Cardiac fibroblast (primary cell): Measurements from ENCODE around the gene DDX51.
A peak's percentile ranks its signal among the peaks of the same experiment; 100 is the strongest.

ENCODE experiments used
- DNase-seq, 2 donors: peaks; one replicate each; pipeline versions ENCODE4 v3.0.0 to v3.0.0-alpha.2; 2010; ENCODE audit warnings: low read depth in 2 of 2
- H3K4me3 ChIP-seq, 2 donors: replicated peaks in 1 of 2; 1 replicate in 1 of 2; 2 replicates in 1 of 2; pipeline ENCODE4 v1.5.1; 2011; ENCODE audit warnings: low read depth in 2 of 2, low read length in 2 of 2, mild to moderate bottlenecking in 2 of 2, moderate library complexity in 1 of 2
- CTCF ChIP-seq: IDR thresholded peaks from one replicate; pipeline ENCODE4 v1.5.1; 2011; ENCODE audit warnings: low read depth, mild to moderate bottlenecking, low read length, inconsistent platforms

DDX51 gene

GRCh38 chr12:132146772-132147422, 2.8 kb upstream of the DDX51 start:
- DNase-seq: no peak
- H3K4me3 ChIP-seq: no peak overlapping the region
- TF ChIP-seq CTCF: no peak

- H3K4me3 ChIP-seq: no peak overlapping the region
- no peak for DNase-seq
- TF ChIP-seq CTCF: no peak
Observed at GRCh38 chr12:132146098-132146497, 2.0 kb upstream of the DDX51 start.

- peak overlapping the region; percentile 86 to 96 for H3K4me3 ChIP-seq
- DNase-seq: no peak
- no peak for TF ChIP-seq CTCF
Observed at GRCh38 chr12:132145334-132145733, 1.2 kb upstream of the DDX51 start.

DNA sequence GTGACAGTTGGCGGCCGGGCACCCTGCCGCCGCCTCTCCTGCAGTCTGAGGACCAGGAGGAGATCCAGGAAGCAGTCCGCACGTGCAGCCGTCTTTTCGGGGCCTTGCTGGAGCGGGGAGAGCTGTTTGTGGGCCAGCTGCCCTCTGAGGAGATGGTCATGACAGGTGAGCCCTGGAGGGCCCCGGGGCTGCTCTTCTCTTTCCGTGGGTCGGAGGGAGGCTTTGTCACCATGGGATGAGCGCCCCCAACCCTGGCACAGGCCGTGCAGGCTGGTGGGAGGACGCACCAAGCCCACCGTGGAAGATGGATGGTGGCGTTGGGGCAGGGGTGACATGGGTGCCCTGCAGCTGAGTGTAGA, 670 bp upstream of the DDX51 start:
- TF ChIP-seq CTCF: no peak
- DNase-seq: no peak
- peak overlapping the region; percentile 86 to 96 for H3K4me3 ChIP-seq

DNA sequence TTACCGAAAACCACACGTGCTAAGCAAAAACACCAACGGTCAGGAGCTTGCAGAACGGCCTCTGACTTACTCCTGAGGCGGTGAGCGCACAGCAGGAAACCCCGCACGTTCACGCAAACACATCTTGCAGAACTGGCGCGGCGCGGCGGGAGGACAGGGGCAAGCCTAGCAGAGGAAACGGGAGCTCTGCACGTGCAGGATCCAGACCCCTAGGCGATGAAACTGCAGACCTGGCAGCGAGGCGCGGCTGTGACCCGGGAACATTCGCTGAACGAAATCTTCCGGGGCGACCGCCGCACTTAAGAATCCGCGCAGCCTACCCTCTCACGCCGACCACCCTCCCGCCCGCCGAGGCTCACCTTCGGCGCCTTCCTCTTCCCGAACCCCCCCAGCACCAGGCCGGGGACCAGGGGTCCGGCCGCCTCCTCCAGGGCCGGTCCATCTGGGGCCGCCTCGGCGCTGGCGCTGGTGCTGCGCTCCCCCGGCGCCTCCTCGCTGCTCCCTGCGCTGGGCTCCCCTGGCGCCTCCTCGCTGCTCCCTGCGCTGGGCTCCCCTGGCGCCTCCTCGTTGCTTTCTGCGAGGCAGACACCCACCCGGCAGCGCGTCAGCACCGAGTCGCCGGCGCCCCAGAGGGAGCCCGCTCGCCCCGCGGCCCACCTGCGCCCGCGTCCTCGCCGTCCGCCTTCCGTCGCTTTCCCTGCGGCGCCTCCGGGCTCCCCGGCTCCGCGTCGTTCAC, 615 bp downstream of the DDX51 start:
- H3K4me3 ChIP-seq: peak overlapping the region; percentile 58 to 96
- no peak for DNase-seq

DNA sequence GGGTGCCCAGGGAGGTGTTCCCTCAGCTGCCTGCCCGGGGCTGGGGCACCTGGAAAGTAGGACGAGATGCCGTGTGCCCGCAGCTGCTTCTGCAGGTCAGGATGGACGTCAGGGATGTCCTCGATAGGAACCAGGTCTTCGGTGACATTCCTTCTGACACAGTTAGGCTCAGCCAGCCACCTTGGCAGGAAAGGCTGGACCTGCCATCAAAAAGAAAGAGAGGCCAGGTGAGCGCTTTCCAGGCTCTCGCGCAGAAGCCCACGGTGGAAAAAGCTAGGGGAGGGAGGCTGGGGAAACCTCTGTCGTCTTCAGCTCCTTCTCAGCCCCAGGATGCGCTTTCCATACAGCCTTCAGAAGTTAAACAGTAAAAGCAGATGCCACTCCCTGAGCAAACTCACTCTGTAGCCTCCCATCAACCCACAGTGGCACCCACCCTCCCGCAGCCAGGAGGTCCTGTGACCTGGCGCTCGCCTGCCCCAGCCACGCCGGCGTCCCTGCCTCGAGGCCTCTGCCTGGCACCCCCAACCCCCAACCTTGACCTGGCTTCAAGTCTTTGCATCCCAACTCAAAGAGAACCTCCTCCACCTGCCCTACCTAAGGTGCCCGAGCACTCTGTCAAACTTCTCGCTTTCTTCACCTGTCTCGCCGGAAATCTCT, 1.3 kb downstream of the DDX51 start:
- no peak for DNase-seq
- peak overlapping the region; percentile 58 to 96 for H3K4me3 ChIP-seq
- no peak for TF ChIP-seq CTCF

More for the DNA sequence above, 615 bp downstream of the DDX51 start:
- TF ChIP-seq CTCF: no peak
